GM06990 (cell line): ENCODE results near the gene VWA8.

Experiments used
- DNase-seq: peaks from one replicate; pipeline ENCODE4 v3.0.0-alpha.2; 2011; ENCODE audit not compliant: insufficient read length; ENCODE audit errors: extremely low read depth
- H3K27me3 ChIP-seq: replicated peaks from 2 replicates; pipeline ENCODE4 v1.6.0; 2011; ENCODE audit warnings: low read length; ENCODE audit not compliant: control insufficient read depth, insufficient read depth
- H3K36me3 ChIP-seq: 2 replicates; pipeline ENCODE4 v1.5.1; 2011; ENCODE audit warnings: low read length; ENCODE audit not compliant: control insufficient read depth, insufficient read depth
- H3K4me3 ChIP-seq: replicated peaks from 2 replicates; pipeline ENCODE4 v1.5.1; 2011; ENCODE audit warnings: low read depth, mild to moderate bottlenecking, control low read depth, low read length
- TF ChIP-seq, protein P1 (sequence below): IDR thresholded peaks from 2 replicates; pipeline ENCODE4 v1.5.1; 2011; ENCODE audit warnings: low read length, control low read depth, mild to moderate bottlenecking, inconsistent platforms; ENCODE audit not compliant: insufficient read depth, poor library complexity, severe bottlenecking

The VWA8 gene

DNA sequence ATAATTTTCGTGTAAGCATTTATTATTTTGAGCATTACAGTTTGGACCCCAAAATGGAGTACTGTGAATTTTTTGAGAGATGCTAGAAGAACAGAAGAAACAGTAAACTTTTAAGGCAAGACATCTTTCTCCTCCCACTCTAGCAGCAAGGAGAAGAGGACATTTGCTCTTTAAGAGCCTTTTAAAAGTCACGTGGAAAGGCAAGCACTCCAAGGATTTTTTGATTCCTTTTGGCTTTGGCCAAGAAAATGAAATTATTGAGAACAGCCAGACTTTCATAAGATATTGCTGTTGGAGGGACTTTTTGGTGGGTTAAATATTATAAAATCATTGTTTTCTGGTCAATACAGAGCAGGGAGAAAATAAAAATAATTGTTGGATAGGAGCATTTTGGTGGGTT lies 393.5 kb downstream of the VWA8 start:
- Histone ChIP-seq H3K36me3 (no peaks in the 10 kb centered on the region; the same call in 1 of the 2 replicates), H3K27me3 (no peaks in the 10 kb centered on the region), H3K4me3 (no peak overlapping the region)
- DNase-seq = no peak
- TF ChIP-seq, protein P1, sequence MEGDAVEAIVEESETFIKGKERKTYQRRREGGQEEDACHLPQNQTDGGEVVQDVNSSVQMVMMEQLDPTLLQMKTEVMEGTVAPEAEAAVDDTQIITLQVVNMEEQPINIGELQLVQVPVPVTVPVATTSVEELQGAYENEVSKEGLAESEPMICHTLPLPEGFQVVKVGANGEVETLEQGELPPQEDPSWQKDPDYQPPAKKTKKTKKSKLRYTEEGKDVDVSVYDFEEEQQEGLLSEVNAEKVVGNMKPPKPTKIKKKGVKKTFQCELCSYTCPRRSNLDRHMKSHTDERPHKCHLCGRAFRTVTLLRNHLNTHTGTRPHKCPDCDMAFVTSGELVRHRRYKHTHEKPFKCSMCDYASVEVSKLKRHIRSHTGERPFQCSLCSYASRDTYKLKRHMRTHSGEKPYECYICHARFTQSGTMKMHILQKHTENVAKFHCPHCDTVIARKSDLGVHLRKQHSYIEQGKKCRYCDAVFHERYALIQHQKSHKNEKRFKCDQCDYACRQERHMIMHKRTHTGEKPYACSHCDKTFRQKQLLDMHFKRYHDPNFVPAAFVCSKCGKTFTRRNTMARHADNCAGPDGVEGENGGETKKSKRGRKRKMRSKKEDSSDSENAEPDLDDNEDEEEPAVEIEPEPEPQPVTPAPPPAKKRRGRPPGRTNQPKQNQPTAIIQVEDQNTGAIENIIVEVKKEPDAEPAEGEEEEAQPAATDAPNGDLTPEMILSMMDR = no peak

DNA sequence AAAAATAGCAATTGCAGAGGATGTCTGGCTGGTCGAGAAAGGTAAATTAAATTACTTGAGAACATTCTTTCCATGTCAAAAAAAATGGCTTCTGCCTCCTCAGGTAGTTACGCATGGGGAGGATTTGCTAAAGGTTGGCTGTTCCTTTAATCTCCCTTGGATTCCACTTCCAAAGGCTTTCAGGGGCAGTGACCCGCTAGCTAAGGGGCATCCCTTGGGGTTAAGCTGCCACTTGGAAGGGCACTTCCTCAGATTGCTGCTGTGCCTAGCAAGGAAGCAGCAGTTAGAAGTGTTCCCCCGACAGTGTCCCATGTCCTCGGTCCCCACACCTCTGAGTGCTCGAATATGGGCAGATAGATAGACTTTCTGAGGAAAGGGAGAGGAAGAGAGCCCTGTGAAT lies 395.1 kb downstream of the VWA8 start:
- no peak for DNase-seq
- TF ChIP-seq, protein P1 = no peak

DNA sequence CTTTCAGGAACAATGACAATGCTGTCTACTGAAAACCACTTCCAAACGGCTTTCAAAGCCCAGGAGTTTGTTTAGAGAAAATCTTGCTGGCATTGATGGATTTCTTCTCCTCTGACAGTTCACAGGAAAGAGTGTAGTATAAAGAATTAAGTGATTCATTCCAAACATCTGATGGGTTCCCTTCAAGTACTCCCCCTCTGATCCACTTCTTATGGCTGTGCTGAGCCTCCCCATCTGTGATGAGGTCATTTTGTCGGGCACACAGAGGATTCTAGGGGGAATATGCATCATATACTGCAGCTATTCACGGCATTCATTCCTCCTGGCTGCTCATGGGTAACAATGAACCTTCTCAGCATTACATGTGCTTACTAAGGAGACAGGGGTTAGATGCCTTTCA lies 395.7 kb downstream of the VWA8 start:
- TF ChIP-seq, protein P1 = no peak
- DNase-seq = no peak
- Histone ChIP-seq H3K4me3 (no peak overlapping the region), H3K36me3 (no peaks in the 10 kb centered on the region), H3K27me3 (no peaks in the 10 kb centered on the region)

More for the DNA sequence above, 395.1 kb downstream of the VWA8 start:
- Histone ChIP-seq H3K27me3 (no peaks in the 10 kb centered on the region), H3K4me3 (no peak overlapping the region), H3K36me3 (no peaks in the 10 kb centered on the region; the same call in 1 of the 2 replicates)

DNA sequence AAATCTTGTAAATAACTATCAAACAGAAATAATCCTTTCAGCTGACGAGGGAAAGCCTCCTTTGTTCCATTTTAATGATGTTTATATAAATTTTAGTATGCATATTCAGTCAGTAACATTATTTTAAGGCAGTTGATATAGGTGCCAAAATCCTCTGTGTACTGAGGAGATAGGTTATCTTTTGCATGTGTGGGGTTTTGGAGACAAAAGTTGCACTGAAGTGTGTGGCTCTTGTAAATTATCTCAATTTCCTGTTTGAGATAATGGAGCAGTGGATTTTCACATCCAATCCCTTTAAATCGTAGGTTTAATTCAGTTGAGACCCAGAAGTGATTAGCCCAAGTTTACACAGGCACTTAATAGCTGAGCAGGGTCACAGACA lies 396.9 kb downstream of the VWA8 start:
- H3K4me3 ChIP-seq = no peak overlapping the region
- TF ChIP-seq, protein P1 = no peak
- DNase-seq = no peak
- no peaks in the 10 kb centered on the region for H3K36me3 ChIP-seq
- no peaks in the 10 kb centered on the region for H3K27me3 ChIP-seq

DNA sequence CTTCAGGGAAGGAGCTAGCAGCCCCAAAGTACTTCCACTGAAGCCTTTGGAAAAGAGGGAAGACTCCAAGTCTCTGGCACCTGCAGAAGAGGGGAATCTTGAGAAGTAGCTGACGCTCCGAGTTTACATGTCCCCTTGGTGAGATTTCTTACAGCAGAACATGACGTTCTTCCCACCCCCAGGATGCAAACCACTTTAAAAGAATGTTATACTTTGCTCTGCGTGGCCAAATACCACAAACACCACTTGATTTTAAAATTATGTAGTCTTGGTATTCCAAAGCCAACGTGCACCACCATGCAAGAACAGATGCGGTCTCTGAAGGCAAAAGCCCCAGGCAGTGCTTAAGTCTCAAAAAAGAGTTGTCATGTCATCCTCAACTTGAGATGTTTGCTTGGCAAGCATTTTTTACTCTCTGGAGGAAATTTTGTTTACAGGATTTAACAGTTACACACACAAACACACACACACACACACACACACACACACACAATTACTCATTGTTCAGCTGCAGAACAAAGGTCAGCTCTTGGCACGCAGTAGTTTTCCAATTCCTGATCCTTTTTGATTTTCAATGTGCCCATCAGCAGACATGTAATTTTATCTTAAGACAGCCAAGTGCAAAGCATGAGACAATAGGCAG lies 397.4 kb downstream of the VWA8 start:
- TF ChIP-seq, protein P1 = no peak
- no peaks in the 10 kb centered on the region for H3K36me3 ChIP-seq
- no peak overlapping the region for H3K4me3 ChIP-seq
- no peak for DNase-seq
- no peaks in the 10 kb centered on the region for H3K27me3 ChIP-seq
